K562 (cell line): ENCODE data around the gene SLC7A6. TPM values are rescaled to one million over a fixed set of nuclear protein-coding genes. Genes with fewer than 3 reads are reported as not detected.

ENCODE experiments used
- ATAC-seq: fragments of 200-7000 bp; cut with Tn5 transposase; 3 replicates; pipeline ENCODE4 v1.9.1; 2020; ENCODE audit warnings: moderate library complexity
- BruUV-seq: library from RNA; stranded (reverse); fragments of 400-500 nt; replicated peaks from 2 replicates; lab custom pipeline; 2021; lab: Mats Ljungman, UMichigan
- CTCF ChIA-PET: fragments of 300-600 bp; formaldehyde crosslinking; extraction: SDS; loops from one replicate; lab custom pipeline; 2021; ENCODE audit warnings: low intra/inter-chr PET ratio; lab: Yijun Ruan, JAX
- POLR2A ChIA-PET: fragments of 300-600, 350-650 bp; sonication (Branson Sonifier 250); formaldehyde crosslinking; extraction: SDS; loops from one replicate; lab custom pipeline; 2021; ENCODE audit warnings: antibody characterized with exemption, inconsistent platforms; lab: Yijun Ruan, JAX
- DNase-seq, 4 experiments: peaks; one replicate each; pipeline versions ENCODE4 v3.0.0 to v3.0.0-alpha.2; 2011 to 2018; ENCODE audit warnings: low spot score in 3 of 4, mixed read lengths in 3 of 4; ENCODE audit errors: extremely low read depth in 1 of 4
- FAIRE-seq: peaks from 2 replicates; lab custom pipeline; 2011; peaks lifted over from hg19 to GRCh38; lab: Jason Lieb, UNC
- H2AFZ ChIP-seq: 2 replicates; pipeline ENCODE4 v1.6.0; 2011; ENCODE audit warnings: low read depth, low read length, control low read depth, inconsistent platforms
- H3K27ac ChIP-seq: fragments of 200-600 bp; 3 replicates; pipeline ENCODE4 v1.8.0; 2011; ENCODE audit warnings: low read depth, mild to moderate bottlenecking, control low read depth, inconsistent platforms, low read length, moderate library complexity, mixed read lengths; ENCODE audit errors: extremely low read depth
- H3K27me3 ChIP-seq, 2 experiments: fragments of 300-600 bp in 1 of 2; 2 replicates in 1 of 2; 3 replicates in 1 of 2; pipeline versions ENCODE4 v1.6.0 to v1.8.0; 2011; ENCODE audit warnings: inconsistent platforms in 2 of 2, low read length in 2 of 2, mild to moderate bottlenecking in 1 of 2, mixed read lengths in 1 of 2, moderate library complexity in 1 of 2; ENCODE audit not compliant: control insufficient read depth in 2 of 2, insufficient read depth in 2 of 2
- H3K36me3 ChIP-seq: fragments of 300-600 bp; 3 replicates; pipeline ENCODE4 v1.8.0; 2011; ENCODE audit warnings: mild to moderate bottlenecking, low read length, inconsistent platforms; ENCODE audit not compliant: control insufficient read depth, insufficient read depth
- H3K4me1 ChIP-seq, 2 experiments: fragments of 200-600 bp in 1 of 2; replicated peaks in 1 of 2; 2 replicates in 1 of 2; 3 replicates in 1 of 2; pipeline versions ENCODE4 v1.5.1 to v1.8.0; 2011; ENCODE audit warnings: inconsistent platforms in 2 of 2, low read length in 2 of 2, mild to moderate bottlenecking in 1 of 2, mixed read lengths in 1 of 2, moderate library complexity in 1 of 2; ENCODE audit not compliant: control insufficient read depth in 2 of 2, insufficient read depth in 2 of 2
- H3K4me2 ChIP-seq: 2 replicates; pipeline ENCODE4 v1.6.1; 2011; ENCODE audit warnings: low read length, control low read depth, inconsistent platforms, mixed read lengths; ENCODE audit not compliant: insufficient read depth
- H3K4me3 ChIP-seq: fragments of 200-600 bp; sonication (generic), shearing (Covaris generic); 2 replicates; pipeline ENCODE4 v1.5.1; 2016; ENCODE audit warnings: control low read depth, inconsistent platforms
- H3K79me2 ChIP-seq: fragments of 200-600 bp; 3 replicates; pipeline ENCODE4 v1.8.0; 2011; ENCODE audit warnings: low read length, inconsistent platforms; ENCODE audit not compliant: control insufficient read depth, insufficient read depth
- H3K9ac ChIP-seq, 2 experiments: 2 replicates each; pipeline versions ENCODE4 v1.6.0 to v1.6.1; 2011; ENCODE audit warnings: low read depth in 2 of 2, low read length in 2 of 2, control low read depth in 1 of 2, inconsistent platforms in 1 of 2, mild to moderate bottlenecking in 1 of 2, mixed read lengths in 1 of 2; ENCODE audit not compliant: insufficient read depth in 1 of 2
- H3K9me1 ChIP-seq: one replicate; pipeline ENCODE4 v1.6.0; 2011; ENCODE audit warnings: inconsistent platforms, mild to moderate bottlenecking, low read length, moderate library complexity; ENCODE audit not compliant: control insufficient read depth, insufficient read depth
- H3K9me3 ChIP-seq: replicated peaks from 2 replicates; pipeline ENCODE4 v1.5.1; 2011; ENCODE audit warnings: low read depth, low read length, inconsistent platforms; ENCODE audit not compliant: control insufficient read depth, insufficient read depth
- H4K20me1 ChIP-seq: replicated peaks from 2 replicates; pipeline ENCODE4 v1.6.1; 2011; ENCODE audit warnings: low read length, inconsistent platforms, mixed read lengths; ENCODE audit not compliant: control insufficient read depth, insufficient read depth
- ESRRA ChIP-seq: fragments of 450-650 bp; IDR thresholded peaks from 2 replicates; pipeline ENCODE4 v1.6.1; 2014; ENCODE audit warnings: low read depth, mild to moderate bottlenecking, moderate library complexity, borderline replicate concordance
- ETV6 ChIP-seq, 3 experiments: fragments of 150-350 bp in 1 of 3; sonication (generic) in 1 of 3; formaldehyde crosslinking in 1 of 3; IDR thresholded peaks; 2 replicates each; pipeline versions ENCODE4 v1.6.1 to v1.8.0; 2014 to 2022; ENCODE audit warnings: borderline replicate concordance in 2 of 3, low read depth in 2 of 3, antibody characterized with exemption in 1 of 3, low read length in 1 of 3, mild to moderate bottlenecking in 1 of 3, missing genetic modification reagents in 1 of 3
- HLTF ChIP-seq: fragments of 450-650 bp; IDR thresholded peaks from 2 replicates; pipeline ENCODE4 v1.6.1; 2016
- MIER1 ChIP-seq: fragments of 450-650 bp; IDR thresholded peaks from 2 replicates; pipeline ENCODE4 v1.6.1; 2016; ENCODE audit warnings: antibody characterized with exemption, mild to moderate bottlenecking, low read depth
- NONO ChIP-seq, 2 experiments: fragments of 200-400 bp in 1 of 2; fragments of 450-650 bp in 1 of 2; formaldehyde crosslinking in 1 of 2; IDR thresholded peaks; 2 replicates each; pipeline ENCODE4 v1.6.1; 2017; ENCODE audit warnings: low read depth in 2 of 2, mild to moderate bottlenecking in 2 of 2, moderate library complexity in 2 of 2, low read length in 1 of 2
- ZNF311 ChIP-seq: fragments of 250-450 bp; sonication (Bioruptor Pico); IDR thresholded peaks from 2 replicates; pipeline ENCODE4 v1.4.0; 2020; ENCODE audit warnings: mild to moderate bottlenecking, moderate library complexity
- ZZZ3 ChIP-seq: fragments of 450-650 bp; IDR thresholded peaks from 2 replicates; pipeline ENCODE4 v1.6.1; 2016; ENCODE audit warnings: antibody characterized with exemption, mild to moderate bottlenecking, moderate library complexity
- WGBS: fragments of 100-300 bp; shearing (Covaris generic); methylation state at CpG from one replicate; pipeline ENCODE4 v1.1.6; 2016; ENCODE audit warnings: low coverage, mixed read lengths; ENCODE audit not compliant: insufficient coverage; ENCODE audit errors: missing lambda C conversion rate; 5-methylcytosine and 5-hydroxymethylcytosine counted together
- in situ Hi-C: fragments of 300-500 bp; cut with MboI; formaldehyde crosslinking; loops from 4 replicates; pipeline ENCODE4 v1.15.0; 2018; ENCODE audit warnings: inconsistent platforms, mixed read lengths
- intact Hi-C: fragments of 100-400 bp; cut with micrococcal nuclease; formaldehyde crosslinking; loops from 2 replicates; pipeline ENCODE4 v1.14.2; 2022
- polyA plus RNA-seq, 8 experiments: library from polyadenylated mRNA; depleted of rRNA in 4 of 8; stranded (reverse) in 5 of 8; unstranded in 3 of 8; fragments of >200 nt; fragmentation: Nextera tagmentation in 2 of 8; fragmentation: Illumina TruSeq in 1 of 8; extraction: Ambion mirVana in 2 of 8; extraction: Trizol in 1 of 8; gene quantifications; 2 replicates each; pipeline versions ENCODE4 v1.2.1 to v1.2.3, GENCODE V29; 2011 to 2014; ENCODE audit warnings: inconsistent platforms in 1 of 8, missing spikeins in 1 of 8
- total RNA-seq, 7 experiments: library from RNA; depleted of rRNA in 6 of 7; stranded (reverse); fragments of >200 nt in 6 of 7; fragmentation: Illumina TruSeq in 2 of 7; extraction: Trizol in 2 of 7; gene quantifications; 2 replicates each; pipeline versions ENCODE4 v1.2.1 to v1.2.3, GENCODE V29; 2011 to 2021; ENCODE audit warnings: low replicate concordance in 1 of 7

The SLC7A6 gene
- total and polyA plus RNA-seq, 9 of the 15 experiments (the other 6 are each of a cell fraction or from before 2014, with no cell fraction given), result 12.6 to 60.1 (median 29.8) TPM

GRCh38 chr16:68296693-68297092 lies 32.4 kb downstream of the SLC7A6 start:
- H3K9ac ChIP-seq, result no peak overlapping the region
- no peak overlapping the region for H3K4me2 ChIP-seq
- no peaks in the 10 kb centered on the region for H3K9me1 ChIP-seq
- DNase-seq (no peak), FAIRE-seq (no peak), ATAC-seq (no peak)
- intact Hi-C loops, result no loop called here
- H3K36me3 ChIP-seq, result peaks cover 96% of the 10 kb centered on the region
- no peak overlapping the region for H2AFZ ChIP-seq
- no peaks in the 10 kb centered on the region for H3K4me1 ChIP-seq
- ChIA-PET CTCF (no interaction called here), POLR2A (interaction anchor here (0.6 to 3.0 kb wide), 4 partner anchors 9 to 269 kb away, joined by 3 to 17 read pairs (median 3); partner anchors contain the start of genes PRMT7 and SLC7A6OS)
- no peaks in the 10 kb centered on the region for H4K20me1 ChIP-seq
- H3K4me3 ChIP-seq, result no peak overlapping the region
- no peak overlapping the region for H3K27ac ChIP-seq
- in situ Hi-C loops, result no loop called here
- H3K27me3 ChIP-seq, result no peaks in the 10 kb centered on the region
- no peaks in the 10 kb centered on the region for H3K9me3 ChIP-seq
- WGBS, result 92% methylated on average over 6 of the region's 6 CpGs
- no peak for TF ChIP-seq ZZZ3
- no peak for TF ChIP-seq NONO (IDR thresholded peaks at IDR 0.05; ENCODE audit: low read depth in 2 of 2, low read length in 1 of 2)
- TF ChIP-seq ESRRA, result no peak
- no peak for TF ChIP-seq HLTF
- TF ChIP-seq ZNF311 (CRISPR knock-in tag), result no peak
- no peak for TF ChIP-seq ETV6 (IDR thresholded peaks at IDR 0.05; ENCODE audit: borderline replicate concordance in 1 of 2, low read depth in 2 of 2, low read length in 1 of 2)
- no peak for TF ChIP-seq ETV6 (CRISPR knock-in tag; IDR thresholded peaks at IDR 0.05; ENCODE audit: borderline replicate concordance)
- TF ChIP-seq MIER1, result no peak
- H3K79me2 ChIP-seq, result no peaks in the 10 kb centered on the region
- BruUV-seq, result no TSS peak
